Measurements from ENCODE around the gene TSSC4. TPM values are rescaled to one million over a fixed set of nuclear protein-coding genes. Genes with fewer than 3 reads are reported as not detected.

The TSSC4 gene
- total and polyA plus RNA-seq, 7 donors: 43.7 to 60.1 (median 49.6) TPM

DNA sequence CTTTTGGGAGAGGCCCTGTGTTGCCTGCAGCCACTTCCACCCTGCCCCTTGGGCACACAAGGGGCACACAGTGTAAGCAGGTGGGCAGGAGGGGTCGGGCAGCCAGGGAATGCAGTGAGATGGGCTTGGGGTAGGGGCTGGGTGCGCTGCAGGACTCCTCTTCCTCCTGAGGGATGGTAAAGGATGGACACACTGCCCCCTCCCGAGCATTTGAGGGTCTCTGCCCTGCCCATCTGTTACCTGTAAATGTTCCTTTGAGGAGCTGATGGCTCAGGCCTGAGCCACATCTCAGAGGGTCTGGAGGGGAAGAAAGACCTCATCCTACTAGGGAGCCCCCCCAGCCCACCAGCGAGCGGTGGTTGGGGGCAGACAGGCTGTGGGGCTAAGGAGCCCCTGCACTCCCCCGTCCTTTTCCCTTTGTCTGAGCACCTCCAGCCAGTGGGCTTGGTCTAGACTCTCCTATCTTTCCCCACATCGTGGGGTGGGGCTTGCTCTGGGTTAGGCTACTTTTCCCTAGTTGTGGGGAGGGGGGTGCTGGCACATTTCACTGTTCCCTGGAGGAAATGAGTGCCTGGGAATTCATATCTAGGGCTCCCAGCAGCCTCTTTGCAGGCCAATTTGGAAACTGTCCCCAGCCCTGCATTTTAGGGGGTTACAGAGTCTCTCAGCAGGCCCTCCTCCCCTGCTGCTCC, 1.7 kb upstream of the TSSC4 start:
- peaks cover 24 to 71% (median 56%) of the 10 kb centered on the region in 4 donors for H3K36me3 ChIP-seq
- H3K4me1 ChIP-seq: peaks cover 0 to 34% (median 29%) of the 10 kb centered on the region in 4 donors
- TF ChIP-seq EP300 (IDR thresholded peaks at IDR 0.05) (no peak), POLR2AphosphoS5 (IDR thresholded peaks at IDR 0.05) (no peak), POLR2A (IDR thresholded peaks at IDR 0.05) (no peak)
- TF ChIP-seq, protein P1, sequence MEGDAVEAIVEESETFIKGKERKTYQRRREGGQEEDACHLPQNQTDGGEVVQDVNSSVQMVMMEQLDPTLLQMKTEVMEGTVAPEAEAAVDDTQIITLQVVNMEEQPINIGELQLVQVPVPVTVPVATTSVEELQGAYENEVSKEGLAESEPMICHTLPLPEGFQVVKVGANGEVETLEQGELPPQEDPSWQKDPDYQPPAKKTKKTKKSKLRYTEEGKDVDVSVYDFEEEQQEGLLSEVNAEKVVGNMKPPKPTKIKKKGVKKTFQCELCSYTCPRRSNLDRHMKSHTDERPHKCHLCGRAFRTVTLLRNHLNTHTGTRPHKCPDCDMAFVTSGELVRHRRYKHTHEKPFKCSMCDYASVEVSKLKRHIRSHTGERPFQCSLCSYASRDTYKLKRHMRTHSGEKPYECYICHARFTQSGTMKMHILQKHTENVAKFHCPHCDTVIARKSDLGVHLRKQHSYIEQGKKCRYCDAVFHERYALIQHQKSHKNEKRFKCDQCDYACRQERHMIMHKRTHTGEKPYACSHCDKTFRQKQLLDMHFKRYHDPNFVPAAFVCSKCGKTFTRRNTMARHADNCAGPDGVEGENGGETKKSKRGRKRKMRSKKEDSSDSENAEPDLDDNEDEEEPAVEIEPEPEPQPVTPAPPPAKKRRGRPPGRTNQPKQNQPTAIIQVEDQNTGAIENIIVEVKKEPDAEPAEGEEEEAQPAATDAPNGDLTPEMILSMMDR (IDR thresholded peaks at IDR 0.05): no peak
- no peaks in the 10 kb centered on the region for H3K9me3 ChIP-seq
- 57 to 73% methylated on average over 7 of the region's 7 CpGs for WGBS, 2 donors
- intact Hi-C loops (cut with DNase I): loop anchor here (10.0 kb wide), 1 partner anchor 766 kb away; the partner anchor contains the start of gene OSBPL5
- no peak for DNase-seq
- peak overlapping the region; percentile 99 for H3K27ac ChIP-seq
- no peaks in the 10 kb centered on the region for H3K27me3 ChIP-seq
- no peak overlapping the region for H3K4me3 ChIP-seq

DNA sequence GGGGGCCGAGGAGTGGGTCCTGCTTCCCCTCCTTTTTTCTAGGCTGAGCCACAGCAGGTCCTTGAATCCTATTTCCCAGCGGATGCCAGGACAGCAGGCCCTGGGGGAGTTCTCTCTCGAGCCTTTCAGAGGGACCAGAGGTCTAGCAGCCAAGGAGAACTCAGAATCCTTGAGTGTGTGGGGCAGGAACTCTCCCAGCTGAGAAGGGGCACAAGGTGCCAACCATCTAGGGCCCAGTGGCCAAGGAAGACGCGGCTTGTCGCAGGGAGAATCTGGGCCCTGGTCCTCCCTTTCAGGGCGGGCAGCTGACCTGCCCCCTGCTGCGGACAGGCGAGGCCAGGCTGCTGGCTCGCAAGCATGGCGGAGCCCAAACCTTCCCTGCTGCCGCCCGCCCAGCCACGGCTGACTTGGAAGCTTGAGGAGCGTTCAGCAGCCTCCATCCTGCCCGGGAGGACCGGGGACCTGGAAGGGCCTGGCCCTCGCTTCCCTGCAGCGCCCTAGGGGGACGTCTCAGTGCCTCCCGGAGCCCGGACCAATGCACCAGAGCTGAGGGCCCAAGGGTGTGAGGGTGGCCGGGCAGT, 972 bp upstream of the TSSC4 start:
- Histone ChIP-seq H3K4me1 (peaks cover 0 to 31% (median 28%) of the 10 kb centered on the region in 4 donors), H3K4me3 (peak overlapping the region; percentile 51 to 82 (median 68)), H3K36me3 (peaks cover 24 to 71% (median 51%) of the 10 kb centered on the region in 4 donors), H3K27ac (peak overlapping the region; percentile 99), H3K9me3 (no peaks in the 10 kb centered on the region), H3K27me3 (no peaks in the 10 kb centered on the region)
- no peak for DNase-seq
- intact Hi-C loops (cut with DNase I): loop anchor here (2.0 to 10.0 kb wide), 5 partner anchors 17 to 765 kb away; partner anchors contain the start of genes IFITM10 and OSBPL5
- TF ChIP-seq EP300 (IDR thresholded peaks at IDR 0.05) (no peak), POLR2AphosphoS5 (IDR thresholded peaks at IDR 0.05) (no peak), POLR2A (IDR thresholded peaks at IDR 0.05) (no peak)
- TF ChIP-seq, protein P1 (IDR thresholded peaks at IDR 0.05): no peak
- 7 to 16% methylated on average over 23 of the region's 23 CpGs for WGBS, 2 donors

DNA sequence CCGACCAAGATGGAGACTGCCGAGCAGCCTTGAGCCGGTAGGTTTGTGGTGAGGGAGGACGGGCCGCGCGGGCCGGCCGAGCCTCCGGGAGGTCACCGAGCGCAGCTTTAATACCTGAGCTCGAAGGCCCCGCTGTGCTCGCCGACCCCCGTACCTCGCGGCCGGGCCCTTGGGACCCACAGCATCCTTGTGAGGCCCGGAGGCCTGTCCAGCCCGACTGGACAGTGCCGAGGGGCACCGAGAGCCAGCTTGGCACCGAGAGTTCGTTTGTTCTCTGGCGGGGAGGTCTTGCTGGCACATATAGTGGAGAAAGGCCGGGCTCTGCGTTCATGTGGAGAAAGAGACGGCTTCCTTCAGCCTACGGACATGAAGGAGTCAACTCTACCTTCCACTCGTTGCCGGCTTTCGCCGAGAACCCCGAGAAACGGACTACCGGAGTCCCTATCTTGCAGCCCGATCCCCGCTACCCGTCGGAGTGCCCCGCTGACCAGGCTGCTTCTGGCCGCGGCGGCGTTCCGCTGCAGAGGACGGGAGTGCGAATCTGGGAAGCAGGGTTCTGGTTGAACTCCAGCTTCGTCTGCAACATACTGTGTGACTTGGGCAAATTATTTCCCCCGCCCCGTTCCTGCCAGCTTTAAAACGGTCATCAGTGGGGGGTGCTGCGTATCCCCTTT, 349 bp downstream of the TSSC4 start:
- intact Hi-C loops (cut with DNase I): loop anchor here (2.0 to 10.0 kb wide), 4 partner anchors 18 to 646 kb away; partner anchors contain the start of gene IFITM10
- no peaks in the 10 kb centered on the region for H3K27me3 ChIP-seq
- DNase-seq: no peak

DNA sequence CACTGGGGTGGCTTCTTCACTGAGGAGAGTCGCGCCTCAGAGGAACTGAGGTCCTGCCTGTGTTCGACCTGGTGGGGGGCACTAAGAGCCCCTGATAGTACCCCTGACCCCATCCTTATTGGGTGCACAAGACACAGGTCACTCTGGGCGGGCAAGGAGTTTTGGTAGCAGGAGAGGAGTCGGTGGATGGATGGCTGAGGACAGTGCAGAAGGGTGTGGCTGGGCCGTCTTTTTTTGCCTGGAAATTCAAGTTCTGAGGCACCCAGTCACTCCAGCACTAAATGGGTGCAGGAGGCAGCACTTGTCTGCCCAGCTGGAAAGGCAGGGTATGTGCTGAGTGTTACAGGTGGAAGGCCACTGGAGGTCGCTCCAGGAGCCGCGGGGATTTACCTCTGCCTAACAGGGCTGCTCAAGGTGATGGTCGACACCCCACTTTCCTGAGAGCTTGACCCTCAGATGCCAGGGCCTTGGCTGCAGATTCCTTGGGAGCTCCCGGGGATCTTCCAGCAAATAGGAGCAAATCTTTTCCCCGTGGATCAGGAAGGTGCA, 960 bp downstream of the TSSC4 start:
- 19 to 43% methylated on average over 12 of the region's 12 CpGs for WGBS, 2 donors
- Histone ChIP-seq H3K4me1 (peaks cover 0 to 31% (median 28%) of the 10 kb centered on the region in 4 donors), H3K36me3 (peaks cover 18 to 53% (median 32%) of the 10 kb centered on the region in 4 donors), H3K9me3 (no peaks in the 10 kb centered on the region), H3K4me3 (peak overlapping the region; percentile 81 to 88 (median 82)), H3K27ac (peak overlapping the region; percentile 90 to 99 (median 92)), H3K27me3 (no peaks in the 10 kb centered on the region)
- intact Hi-C loops (cut with DNase I): loop anchor here (2.0 to 10.0 kb wide), 4 partner anchors 19 to 647 kb away; partner anchors contain the start of gene IFITM10
- DNase-seq: no peak
- TF ChIP-seq POLR2A (IDR thresholded peaks at IDR 0.05): no peak
- TF ChIP-seq, protein P1 (IDR thresholded peaks at IDR 0.05): no peak
- TF ChIP-seq POLR2AphosphoS5 (IDR thresholded peaks at IDR 0.05): no peak
- TF ChIP-seq EP300 (IDR thresholded peaks at IDR 0.05): no peak

More for the DNA sequence above, 349 bp downstream of the TSSC4 start:
- WGBS, 2 donors: 0 to 1% methylated on average over 55 of the region's 55 CpGs
- H3K9me3 ChIP-seq: no peaks in the 10 kb centered on the region
- peak overlapping the region; percentile 81 to 88 (median 82) for H3K4me3 ChIP-seq
- H3K36me3 ChIP-seq: peaks cover 24 to 59% (median 38%) of the 10 kb centered on the region in 4 donors
- no peak for TF ChIP-seq EP300 (IDR thresholded peaks at IDR 0.05)
- TF ChIP-seq, protein P1 (IDR thresholded peaks at IDR 0.05): no peak
- TF ChIP-seq POLR2A (IDR thresholded peaks at IDR 0.05): peak in 1 of 2 donors; percentile 30
- TF ChIP-seq POLR2AphosphoS5 (IDR thresholded peaks at IDR 0.05): peak in 3 of 4 donors; percentile 23 to 84 (median 39)
- H3K27ac ChIP-seq: peak overlapping the region; percentile 90 to 99 (median 92)
- peaks cover 0 to 31% (median 28%) of the 10 kb centered on the region in 4 donors for H3K4me1 ChIP-seq
